ENCODE results near the gene ELOVL1.
"Not testable (repeated sequence)": the region's sequence is repeated elsewhere in the genome, so short reads cannot be mapped to it uniquely, and the experiment has no call there.

The ELOVL1 gene

DNA sequence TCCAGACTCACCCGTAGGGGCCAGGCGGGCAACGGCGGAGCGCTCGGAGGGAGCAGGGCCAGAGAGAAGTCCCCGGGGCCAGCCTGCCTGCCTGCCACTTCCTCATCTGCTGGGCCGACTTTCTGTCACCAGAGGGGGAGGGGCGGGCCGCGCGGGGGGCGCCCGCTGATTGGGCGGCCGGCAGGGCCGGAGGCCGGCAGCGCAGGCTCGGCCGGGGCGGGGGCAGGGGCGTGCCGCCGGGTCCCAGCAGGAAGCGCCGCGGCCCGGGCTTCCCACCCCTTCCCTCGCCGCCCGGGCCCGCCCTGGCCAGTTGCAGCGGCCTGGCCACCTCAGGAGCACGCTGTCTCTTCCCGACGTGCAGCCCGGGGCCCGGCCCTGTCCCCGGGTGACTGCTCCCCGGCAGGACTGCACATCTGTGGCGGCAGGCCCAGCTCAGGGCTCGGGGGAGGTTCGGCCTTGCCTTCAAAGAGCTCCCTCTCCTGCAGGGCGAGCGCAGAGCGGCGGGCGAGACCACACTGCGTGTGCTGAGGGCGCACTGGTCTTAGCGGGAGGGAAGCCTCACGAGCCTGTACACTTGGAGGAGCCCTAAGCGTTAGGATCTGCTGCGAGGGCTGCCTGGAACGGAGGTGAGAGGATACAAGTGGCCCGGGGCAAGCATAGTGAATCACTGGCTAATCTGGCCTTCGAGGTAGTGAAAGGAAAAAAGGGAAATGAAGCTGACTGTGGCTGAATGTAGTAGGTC lies at the start of gene ELOVL1:
Gene ELOVL1, minus strand, starts transcription at position 108 of the 742 bp plus-strand sequence. CDS start 2,402 bp downstream, outside the sequence.
- Histone ChIP-seq H4K20me1 (ENCODE audit: insufficient read depth, low read length) (peaks cover 4% of the 10 kb centered on the region; the same call in 1 of the 2 replicates), H2AFZ (ENCODE audit: low read depth, low read length) (peak within 1 kb of the TSS; percentile 85), H3K9me3 (ENCODE audit: insufficient read depth, low read length, severe bottlenecking) (no peaks in the 10 kb centered on the region), H3K27ac (ENCODE audit: low read length) (peak within 1 kb of the TSS; percentile 90), H3K79me2 (ENCODE audit: insufficient read depth, low read length) (peaks cover 37% of the 10 kb centered on the region), H3K36me3 (ENCODE audit: insufficient read depth, low read length) (peaks cover 31% of the 10 kb centered on the region), H3K4me3 (ENCODE audit: low read depth in 1 of 2, low read length in 2 of 2) (peak within 1 kb of the TSS; percentile 82 to 87), H3K4me2 (ENCODE audit: insufficient read depth, low read length) (peak within 1 kb of the TSS; percentile 96), H3K9ac (ENCODE audit: low read depth, low read length) (peak within 1 kb of the TSS; percentile 77), H3K4me1 (ENCODE audit: insufficient read depth, low read length) (peaks cover 26% of the 10 kb centered on the region), H3K27me3 (ENCODE audit: insufficient read depth, low read length, poor library complexity) (no peaks in the 10 kb centered on the region)
- peak; percentile 80 for ATAC-seq (ENCODE audit: insufficient read depth, low read depth)
- TF ChIP-seq CTCF (IDR thresholded peaks at IDR 0.05; ENCODE audit: borderline replicate concordance, extremely low read depth, low read length, poor library complexity, severe bottlenecking) (peak; percentile 56), EZH2 (IDR thresholded peaks at IDR 0.05; ENCODE audit: borderline replicate concordance, low read depth, low read length, severe bottlenecking) (no peak)
- peak; percentile 91 for DNase-seq

- peaks cover 69% of the 10 kb centered on the region for H3K36me3 ChIP-seq (ENCODE audit: insufficient read depth, low read length)
- H3K9me3 ChIP-seq (ENCODE audit: insufficient read depth, low read length, severe bottlenecking) = no peaks in the 10 kb centered on the region
- no peak for ATAC-seq (ENCODE audit: insufficient read depth, low read depth)
- H3K27me3 ChIP-seq (ENCODE audit: insufficient read depth, low read length, poor library complexity) = no peaks in the 10 kb centered on the region
- TF ChIP-seq CTCF (IDR thresholded peaks at IDR 0.05; ENCODE audit: borderline replicate concordance, extremely low read depth, low read length, poor library complexity, severe bottlenecking) (no peak), EZH2 (IDR thresholded peaks at IDR 0.05; ENCODE audit: borderline replicate concordance, low read depth, low read length, severe bottlenecking) (no peak)
- no peaks in the 10 kb centered on the region for H3K4me1 ChIP-seq (ENCODE audit: insufficient read depth, low read length)
- no peak overlapping the region for H2AFZ ChIP-seq (ENCODE audit: low read depth, low read length)
- no peak overlapping the region for H3K27ac ChIP-seq (ENCODE audit: low read length)
- no peak overlapping the region for H3K9ac ChIP-seq (ENCODE audit: low read depth, low read length)
- H3K4me3 ChIP-seq (ENCODE audit: low read depth in 1 of 2, low read length in 2 of 2) = no peak overlapping the region
- no peaks in the 10 kb centered on the region for H3K79me2 ChIP-seq (ENCODE audit: insufficient read depth, low read length)
- no peaks in the 10 kb centered on the region for H4K20me1 ChIP-seq (ENCODE audit: insufficient read depth, low read length)
- DNase-seq = no peak
- H3K4me2 ChIP-seq (ENCODE audit: insufficient read depth, low read length) = no peak overlapping the region
Observed at GRCh38 chr1:43415901-43416300, 48.1 kb upstream of the ELOVL1 start.

- no peak overlapping the region for H3K27ac ChIP-seq (ENCODE audit: low read length)
- no peaks in the 10 kb centered on the region for H4K20me1 ChIP-seq (ENCODE audit: insufficient read depth, low read length)
- DNase-seq (peak; percentile 70), ATAC-seq (ENCODE audit: insufficient read depth, low read depth) (peak; percentile 97)
- H3K9ac ChIP-seq (ENCODE audit: low read depth, low read length) = no peak overlapping the region
- H3K4me3 ChIP-seq (ENCODE audit: low read depth in 1 of 2, low read length in 2 of 2) = no peak overlapping the region
- no peaks in the 10 kb centered on the region for H3K79me2 ChIP-seq (ENCODE audit: insufficient read depth, low read length)
- no peak overlapping the region for H3K4me2 ChIP-seq (ENCODE audit: insufficient read depth, low read length)
- no peaks in the 10 kb centered on the region for H3K9me3 ChIP-seq (ENCODE audit: insufficient read depth, low read length, severe bottlenecking)
- no peaks in the 10 kb centered on the region for H3K4me1 ChIP-seq (ENCODE audit: insufficient read depth, low read length)
- TF ChIP-seq CTCF (IDR thresholded peaks at IDR 0.05; ENCODE audit: borderline replicate concordance, extremely low read depth, low read length, poor library complexity, severe bottlenecking) (peak; percentile 83), EZH2 (IDR thresholded peaks at IDR 0.05; ENCODE audit: borderline replicate concordance, low read depth, low read length, severe bottlenecking) (no peak)
- no peaks in the 10 kb centered on the region for H3K27me3 ChIP-seq (ENCODE audit: insufficient read depth, low read length, poor library complexity)
- peaks cover 62% of the 10 kb centered on the region for H3K36me3 ChIP-seq (ENCODE audit: insufficient read depth, low read length)
- H2AFZ ChIP-seq (ENCODE audit: low read depth, low read length) = no peak overlapping the region
Observed at GRCh38 chr1:43414634-43415223, 46.9 kb upstream of the ELOVL1 start.

DNA sequence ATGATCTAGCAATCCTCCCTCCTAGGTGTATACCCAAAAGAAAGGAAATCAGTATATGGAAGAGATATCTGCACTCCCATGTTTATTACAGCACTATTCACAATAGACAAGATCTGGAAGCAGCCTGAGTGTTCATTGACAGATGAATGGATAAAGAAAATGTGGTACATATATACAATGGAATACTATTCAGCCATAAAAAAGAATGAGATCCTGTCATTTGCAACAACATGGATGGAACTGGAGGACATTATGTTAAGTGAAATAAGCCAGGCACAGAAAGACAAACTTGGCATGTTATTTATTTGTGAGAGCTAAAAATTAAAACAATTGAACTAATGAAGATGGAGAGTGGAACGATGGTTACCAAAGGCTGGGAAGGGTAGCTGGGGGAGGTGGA lies 45.6 kb upstream of the ELOVL1 start:
- H3K36me3 ChIP-seq (ENCODE audit: insufficient read depth, low read length) = peaks cover 62% of the 10 kb centered on the region
- not testable (repeated sequence) for H4K20me1 ChIP-seq (ENCODE audit: insufficient read depth, low read length); H3K4me1 ChIP-seq (ENCODE audit: insufficient read depth, low read length); H3K4me3 ChIP-seq (ENCODE audit: low read depth in 1 of 2, low read length in 2 of 2); H3K27ac ChIP-seq (ENCODE audit: low read length); H3K27me3 ChIP-seq (ENCODE audit: insufficient read depth, low read length, poor library complexity); H3K79me2 ChIP-seq (ENCODE audit: insufficient read depth, low read length); H3K9me3 ChIP-seq (ENCODE audit: insufficient read depth, low read length, severe bottlenecking); ATAC-seq (ENCODE audit: insufficient read depth, low read depth); H2AFZ ChIP-seq (ENCODE audit: low read depth, low read length); H3K4me2 ChIP-seq (ENCODE audit: insufficient read depth, low read length); DNase-seq; H3K9ac ChIP-seq (ENCODE audit: low read depth, low read length)
